RWPE1 (cell line): ENCODE data around the gene NFAM1.
A peak's percentile ranks its signal among the peaks of the same experiment; 100 is the strongest.

Experiments used
- CTCF ChIA-PET: fragments of 350-600 bp; sonication (Branson Sonifier 250); formaldehyde crosslinking; extraction: SDS; loops from one replicate; lab custom pipeline; 2021; lab: Yijun Ruan, JAX
- POLR2A ChIA-PET: fragments of 400-600 bp; formaldehyde crosslinking; extraction: SDS; loops from one replicate; lab custom pipeline; 2020; ENCODE audit warnings: antibody characterized with exemption; ENCODE audit not compliant: low non-redundant PET; lab: Yijun Ruan, JAX
- DNase-seq: peaks from one replicate; pipeline ENCODE4 v3.0.0; 2012; ENCODE audit warnings: low spot score
- H3K27ac ChIP-seq: fragments of 450-650 bp; 2 replicates; pipeline ENCODE4 v1.5.1; 2017
- TF ChIP-seq, protein P1 (sequence below): fragments of 450-650 bp; conservative IDR thresholded peaks from 2 replicates; pipeline ENCODE4 v1.5.1; 2017; ENCODE audit warnings: low read depth, mild to moderate bottlenecking

The NFAM1 gene

DNA sequence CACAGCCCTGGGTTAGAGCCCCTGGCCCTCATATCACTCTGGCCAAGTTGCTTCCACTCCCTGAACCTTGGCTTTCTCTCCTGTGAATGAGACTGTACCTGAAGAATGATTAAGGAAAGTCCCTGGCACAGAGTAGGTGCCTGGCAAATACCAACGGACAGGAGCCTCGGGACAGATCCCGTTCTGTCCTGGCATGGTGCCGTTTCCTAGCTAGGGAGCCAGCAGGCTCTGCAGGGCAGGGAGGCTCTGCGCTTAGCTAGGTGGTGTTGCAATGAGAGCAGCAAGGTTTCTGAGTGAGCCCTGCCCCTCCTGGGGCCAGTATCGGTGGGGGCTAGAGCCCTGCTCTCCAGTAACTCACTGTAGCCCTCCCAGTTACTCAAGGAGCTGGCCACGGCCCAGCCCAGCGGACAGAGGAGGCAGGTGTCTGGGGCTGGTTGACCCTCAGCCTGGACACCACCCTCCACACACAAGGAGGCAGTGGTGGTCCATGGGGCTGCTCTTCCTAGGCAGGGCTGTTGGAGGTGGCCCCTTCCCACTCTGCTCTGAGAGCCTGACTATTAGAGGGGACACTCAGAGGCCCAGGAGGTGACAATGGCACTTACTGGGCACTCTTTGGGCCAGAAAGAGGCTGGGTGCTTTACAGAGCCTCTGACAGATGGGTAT lies 74.4 kb downstream of the NFAM1 start:
- TF ChIP-seq, protein P1, sequence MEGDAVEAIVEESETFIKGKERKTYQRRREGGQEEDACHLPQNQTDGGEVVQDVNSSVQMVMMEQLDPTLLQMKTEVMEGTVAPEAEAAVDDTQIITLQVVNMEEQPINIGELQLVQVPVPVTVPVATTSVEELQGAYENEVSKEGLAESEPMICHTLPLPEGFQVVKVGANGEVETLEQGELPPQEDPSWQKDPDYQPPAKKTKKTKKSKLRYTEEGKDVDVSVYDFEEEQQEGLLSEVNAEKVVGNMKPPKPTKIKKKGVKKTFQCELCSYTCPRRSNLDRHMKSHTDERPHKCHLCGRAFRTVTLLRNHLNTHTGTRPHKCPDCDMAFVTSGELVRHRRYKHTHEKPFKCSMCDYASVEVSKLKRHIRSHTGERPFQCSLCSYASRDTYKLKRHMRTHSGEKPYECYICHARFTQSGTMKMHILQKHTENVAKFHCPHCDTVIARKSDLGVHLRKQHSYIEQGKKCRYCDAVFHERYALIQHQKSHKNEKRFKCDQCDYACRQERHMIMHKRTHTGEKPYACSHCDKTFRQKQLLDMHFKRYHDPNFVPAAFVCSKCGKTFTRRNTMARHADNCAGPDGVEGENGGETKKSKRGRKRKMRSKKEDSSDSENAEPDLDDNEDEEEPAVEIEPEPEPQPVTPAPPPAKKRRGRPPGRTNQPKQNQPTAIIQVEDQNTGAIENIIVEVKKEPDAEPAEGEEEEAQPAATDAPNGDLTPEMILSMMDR = no peak
- peak overlapping the region; percentile 88 for H3K27ac ChIP-seq
- ChIA-PET POLR2A (no interaction called here), CTCF (interaction anchor here (0.6 to 1.0 kb wide), 2 partner anchors 37 to 80 kb away, joined by 5 read pairs; no protein-coding TSS in a partner anchor)
- peak; percentile 28 for DNase-seq

GRCh38 chr22:42357221-42357620 lies 75.0 kb downstream of the NFAM1 start:
- no peak for DNase-seq
- POLR2A ChIA-PET = no interaction called here
- TF ChIP-seq, protein P1 = no peak
- CTCF ChIA-PET = interaction anchor here (0.6 to 1.0 kb wide), 2 partner anchors 37 to 81 kb away, joined by 5 read pairs; no protein-coding TSS in a partner anchor
- peak overlapping the region; percentile 88 for H3K27ac ChIP-seq

- TF ChIP-seq, protein P1 = no peak
- H3K27ac ChIP-seq = peak overlapping the region; percentile 88
- ChIA-PET POLR2A (no interaction called here), CTCF (no interaction called here)
- DNase-seq = no peak
Measured at GRCh38 chr22:42356533-42356932, 75.7 kb downstream of the NFAM1 start.

- CTCF ChIA-PET = no interaction called here
- DNase-seq = no peak
- POLR2A ChIA-PET = no interaction called here
- TF ChIP-seq, protein P1 = no peak
- H3K27ac ChIP-seq = peak overlapping the region; percentile 43
Measured at GRCh38 chr22:42353883-42354727, 78.1 kb downstream of the NFAM1 start.

DNA sequence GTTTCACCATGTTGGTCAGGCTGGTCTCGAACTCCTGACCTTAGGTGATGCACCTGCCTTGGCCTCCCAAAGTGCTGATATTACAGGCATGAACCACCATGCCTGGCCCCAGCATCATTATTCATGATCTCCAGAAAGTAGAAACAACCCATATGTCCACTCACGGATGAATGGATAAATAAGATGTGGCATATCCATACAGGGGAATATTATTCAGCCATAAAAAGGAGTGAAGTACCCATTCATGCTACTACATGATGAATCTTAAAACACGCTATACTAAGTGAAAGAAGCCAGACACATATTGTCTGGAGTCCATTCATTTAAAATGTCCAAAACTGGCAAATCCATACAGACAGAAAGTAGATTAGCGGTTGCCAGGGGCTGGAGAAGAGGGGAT lies 81.8 kb downstream of the NFAM1 start:
- ChIA-PET POLR2A (no interaction called here), CTCF (no interaction called here)
- H3K27ac ChIP-seq = no peak overlapping the region
- DNase-seq = no peak
- TF ChIP-seq, protein P1 = no peak

DNA sequence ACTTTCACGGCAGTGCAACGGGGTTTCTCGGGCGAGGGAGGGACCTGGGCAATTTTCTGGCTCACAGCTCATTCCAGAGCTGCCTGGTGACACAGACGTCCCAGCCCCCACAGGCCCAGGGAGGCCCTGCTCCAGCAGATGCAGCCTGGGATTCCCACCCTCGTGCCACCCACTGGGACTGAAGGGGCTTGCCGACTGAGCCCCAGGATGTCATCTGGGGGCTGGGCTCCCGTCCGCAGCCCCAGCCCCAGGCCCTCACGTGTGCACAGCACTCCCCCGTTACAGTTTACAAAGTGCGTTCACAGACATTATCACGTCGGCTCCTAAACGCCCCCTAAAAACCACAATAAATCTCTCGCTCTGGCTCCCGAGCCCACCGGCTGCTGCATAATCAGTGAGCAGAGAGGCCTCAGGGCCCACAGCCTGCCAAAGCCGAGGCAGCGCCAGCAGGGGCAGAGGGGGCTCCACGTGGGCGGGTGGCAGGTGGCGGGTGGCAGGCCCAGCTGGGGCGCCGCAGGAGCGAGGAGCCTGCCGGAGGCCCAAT lies 84.8 kb downstream of the NFAM1 start:
- ChIA-PET POLR2A (no interaction called here), CTCF (no interaction called here)
- TF ChIP-seq, protein P1 = no peak
- no peak overlapping the region for H3K27ac ChIP-seq
- no peak for DNase-seq
